GM04503 (cell line): ENCODE measurements around the gene GPR55.

Experiments used
- DNase-seq: peaks from one replicate; pipeline ENCODE4 v3.0.0-alpha.2; 2012; ENCODE audit warnings: low read depth

GPR55 gene

DNA sequence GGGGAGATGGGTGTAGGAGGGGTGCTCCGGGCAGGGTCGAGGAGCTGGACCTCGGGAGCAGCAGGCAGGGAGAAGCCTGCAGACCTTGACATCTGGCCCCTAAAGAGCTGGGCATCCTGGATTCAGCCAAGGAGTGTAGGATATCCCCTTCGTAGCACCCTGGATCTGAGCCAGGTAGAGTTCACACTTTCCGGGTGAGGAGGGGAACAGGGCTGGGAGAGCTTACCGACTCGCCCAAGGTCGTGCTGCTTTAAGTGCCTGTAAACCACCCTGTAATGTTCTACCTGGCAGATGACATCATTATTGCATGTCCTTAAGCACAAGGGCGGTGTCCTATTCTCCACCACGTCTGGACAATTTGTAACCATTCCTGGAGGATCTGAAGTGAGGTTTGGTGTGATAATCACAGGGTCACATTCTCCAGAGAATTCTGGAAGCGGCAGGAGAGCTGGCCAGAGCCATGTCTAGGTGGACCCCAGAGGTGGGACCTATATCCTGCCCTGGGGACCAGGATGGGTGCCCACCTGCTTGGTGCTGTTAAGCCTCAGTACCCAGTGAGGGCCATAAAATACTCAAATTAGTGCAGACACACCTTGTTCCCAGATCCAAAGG is 45.7 kb downstream of the GPR55 start:
- no peak for DNase-seq

- no peak for DNase-seq
Measured at GRCh38 chr2:230878599-230879188, 46.3 kb downstream of the GPR55 start.

GRCh38 chr2:230877759-230878598 is 47.1 kb downstream of the GPR55 start:
- DNase-seq, result no peak

GRCh38 chr2:230877116-230877758 is 47.8 kb downstream of the GPR55 start:
- no peak for DNase-seq

DNA sequence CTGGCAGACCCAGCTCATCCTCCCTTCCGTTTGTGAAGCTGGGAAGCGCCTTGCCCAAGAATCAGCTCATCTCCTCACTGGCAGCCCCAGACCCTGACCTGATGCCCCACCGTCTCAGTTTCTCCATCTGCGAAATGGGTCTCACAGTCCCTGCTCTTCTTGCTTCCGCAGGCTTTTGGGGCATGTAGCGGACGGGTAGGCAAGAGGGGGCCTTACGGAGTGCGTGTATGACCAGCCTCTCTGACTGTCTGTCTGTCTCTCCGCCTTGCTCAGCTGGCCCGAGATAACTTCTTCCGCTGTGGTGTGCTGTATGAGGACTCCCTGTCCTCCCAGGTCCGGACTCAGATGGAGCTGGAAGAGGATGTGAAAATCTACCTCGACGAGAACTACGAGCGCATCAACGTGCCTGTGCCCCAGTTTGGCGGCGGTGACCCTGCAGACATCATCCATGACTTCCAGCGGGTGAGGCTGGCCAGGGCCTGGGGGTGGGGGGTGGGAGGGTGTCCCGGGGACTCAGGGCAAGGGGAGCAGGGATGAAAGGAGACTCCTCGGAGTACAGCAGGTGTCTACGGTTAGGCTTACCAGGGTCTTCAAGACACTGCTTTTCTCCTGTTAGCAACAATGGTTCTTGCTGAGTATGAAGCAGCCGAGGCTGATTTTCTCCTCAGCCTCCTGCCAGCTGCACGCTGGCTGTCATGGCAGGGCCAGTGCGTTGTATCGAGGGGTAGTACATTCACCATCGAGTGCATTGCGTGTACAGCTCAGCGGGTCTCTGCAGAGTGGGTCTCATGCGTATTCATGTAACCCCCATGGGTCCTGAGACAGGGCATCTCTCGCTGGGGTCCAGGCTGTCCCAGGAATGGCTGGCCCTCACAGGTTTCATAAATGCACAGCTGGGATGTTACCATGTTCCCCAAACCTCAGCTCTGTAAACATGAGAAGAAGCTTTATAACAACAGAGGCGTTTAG is 49.4 kb downstream of the GPR55 start:
- no peak for DNase-seq

- DNase-seq, result no peak
Measured at GRCh38 chr2:230874876-230875275, 50.2 kb downstream of the GPR55 start.

DNA sequence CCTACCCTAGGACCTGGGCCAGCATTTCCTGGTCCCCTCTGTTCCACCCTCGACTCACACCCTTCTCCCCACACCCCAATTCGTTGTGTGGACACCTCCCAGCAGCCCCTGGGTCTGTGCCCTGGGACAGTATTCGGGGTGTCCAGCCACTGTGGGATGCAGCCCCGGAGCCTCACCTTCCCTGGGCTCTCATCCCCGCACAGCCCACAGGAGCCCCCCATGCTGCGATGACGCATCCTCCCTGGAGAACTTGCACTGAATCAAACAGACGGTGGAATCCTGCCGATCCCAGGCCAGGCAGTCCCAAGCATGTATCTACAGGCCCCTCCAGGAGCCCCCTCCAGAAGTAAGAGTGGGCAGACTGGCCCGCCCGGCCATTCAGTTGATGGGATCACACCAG is 50.6 kb downstream of the GPR55 start:
- no peak for DNase-seq

- DNase-seq, result no peak
Measured at GRCh38 chr2:230873661-230874401, 51.2 kb downstream of the GPR55 start.

GRCh38 chr2:230872968-230873660 is 51.9 kb downstream of the GPR55 start:
- no peak for DNase-seq

GRCh38 chr2:230872151-230872967 is 52.7 kb downstream of the GPR55 start:
- no peak for DNase-seq

- DNase-seq, result no peak
Measured at GRCh38 chr2:230871361-230872150, 53.5 kb downstream of the GPR55 start.

GRCh38 chr2:230870544-230871360 is 54.3 kb downstream of the GPR55 start:
- DNase-seq, result no peak

- no peak for DNase-seq
Measured at GRCh38 chr2:230869914-230870543, 55.0 kb downstream of the GPR55 start.

GRCh38 chr2:230868947-230869913 is 55.8 kb downstream of the GPR55 start:
- DNase-seq, result no peak

GRCh38 chr2:230868161-230868946 is 56.7 kb downstream of the GPR55 start:
- no peak for DNase-seq
